Ovary (tissue), 9 donors: ENCODE data around the gene JUNB. TPM values are rescaled to one million over a fixed set of nuclear protein-coding genes. Genes with fewer than 3 reads are reported as not detected.

Experiments
- DNase-seq, 5 donors: peaks; one replicate each; pipeline ENCODE4 v3.0.0-alpha.2; 2019 to 2020
- H3K27ac ChIP-seq, 2 donors: fragments of 200-600 bp; one replicate each; pipeline versions ENCODE4 v1.5.1 to v1.8.0; 2019 to 2022
- H3K27me3 ChIP-seq: fragments of 200-600 bp; one replicate; pipeline ENCODE4 v1.8.0; 2022
- H3K36me3 ChIP-seq: fragments of 200-600 bp; sonication (generic); one replicate; pipeline ENCODE4 v1.5.1; 2019
- H3K4me1 ChIP-seq: one replicate; pipeline ENCODE4 v1.8.1; 2013; ENCODE audit warnings: mild to moderate bottlenecking, moderate library complexity; ENCODE audit not compliant: insufficient read depth
- H3K4me3 ChIP-seq: fragments of 200-600 bp; sonication (generic); one replicate; pipeline ENCODE4 v1.5.1; 2017
- H3K9me3 ChIP-seq, 2 donors: fragments of 200-600 bp in 1 of 2; sonication (generic) in 1 of 2; one replicate each; pipeline versions ENCODE4 v1.5.1 to v1.8.1; 2013 to 2019; ENCODE audit warnings: mild to moderate bottlenecking in 1 of 2, moderate library complexity in 1 of 2
- EP300 ChIP-seq: sonication (generic); formaldehyde crosslinking; IDR thresholded peaks from one replicate; pipeline ENCODE4 v1.6.1; 2017; ENCODE audit warnings: antibody characterized with exemption
- POLR2A ChIP-seq: fragments of 450-650 bp; IDR thresholded peaks from one replicate; pipeline ENCODE4 v1.6.1; 2017; ENCODE audit warnings: antibody characterized with exemption, mild to moderate bottlenecking, moderate library complexity
- WGBS, 3 donors: extraction: QIAGEN DNeasy Blood & Tissue Kit in 1 of 3; methylation state at CpG; one replicate each; pipeline versions ENCODE4 v1.1.5 to v1.1.7; 2013 to 2017; 5-methylcytosine and 5-hydroxymethylcytosine counted together
- intact Hi-C, 4 donors: fragments of 100-400 bp; cut with DNase I; formaldehyde crosslinking; loops; one replicate each; pipeline versions ENCODE4 v1.11.0 to v1.15.1; 2022 to 2023
- polyA plus RNA-seq, 2 donors: library from polyadenylated mRNA; stranded (reverse); fragments of 200-250 nt in 1 of 2; fragments of 350-450 nt in 1 of 2; fragmentation: Illumina TruSeq in 1 of 2; extraction: RNeasy Lipid Tissue Mini Kit (QIAGEN cat#74804) in 1 of 2; gene quantifications; one replicate each; pipeline ENCODE4 v1.2.3, GENCODE V29; 2013 to 2014
- total RNA-seq, 7 donors: library from RNA; depleted of rRNA in 2 of 7; stranded (reverse); fragments of >200 nt in 2 of 7; fragmentation: NEBNext Ultra II Directional in 3 of 7; extraction: Animal tissue kit (Norgen Biotek cat#: 25700) in 3 of 7; gene quantifications; one replicate each; pipeline versions ENCODE4 v1.1.0 to v1.2.4, GENCODE V29; 2016 to 2023
- TF ChIP-seq, protein P1 (sequence below), 3 donors: fragments of 450-650 bp in 2 of 3; fragments of 200-600 bp in 1 of 3; IDR thresholded peaks; one replicate each; pipeline versions ENCODE4 v1.5.1 to v1.8.0; 2016 to 2022; ENCODE audit warnings: antibody characterized with exemption in 3 of 3, mild to moderate bottlenecking in 1 of 3
- donor health status: DM: no; HTN: no; CAD: no; lungs with moderate emphysema.
- donor health status: DM: no; HTN: no; CAD: no.
- donor health status: Bipolar disorder and iron deficiency.
- donor health status: DM: yes; HTN: yes; CAD: no.
- donor health status: DM: no; HTN: no; CAD: no.
- donor health status: DM: yes; HTN: yes; CAD: no.

JUNB gene
- total and polyA plus RNA-seq, 9 donors = 6.8 to 3,039 (median 413) TPM

DNA sequence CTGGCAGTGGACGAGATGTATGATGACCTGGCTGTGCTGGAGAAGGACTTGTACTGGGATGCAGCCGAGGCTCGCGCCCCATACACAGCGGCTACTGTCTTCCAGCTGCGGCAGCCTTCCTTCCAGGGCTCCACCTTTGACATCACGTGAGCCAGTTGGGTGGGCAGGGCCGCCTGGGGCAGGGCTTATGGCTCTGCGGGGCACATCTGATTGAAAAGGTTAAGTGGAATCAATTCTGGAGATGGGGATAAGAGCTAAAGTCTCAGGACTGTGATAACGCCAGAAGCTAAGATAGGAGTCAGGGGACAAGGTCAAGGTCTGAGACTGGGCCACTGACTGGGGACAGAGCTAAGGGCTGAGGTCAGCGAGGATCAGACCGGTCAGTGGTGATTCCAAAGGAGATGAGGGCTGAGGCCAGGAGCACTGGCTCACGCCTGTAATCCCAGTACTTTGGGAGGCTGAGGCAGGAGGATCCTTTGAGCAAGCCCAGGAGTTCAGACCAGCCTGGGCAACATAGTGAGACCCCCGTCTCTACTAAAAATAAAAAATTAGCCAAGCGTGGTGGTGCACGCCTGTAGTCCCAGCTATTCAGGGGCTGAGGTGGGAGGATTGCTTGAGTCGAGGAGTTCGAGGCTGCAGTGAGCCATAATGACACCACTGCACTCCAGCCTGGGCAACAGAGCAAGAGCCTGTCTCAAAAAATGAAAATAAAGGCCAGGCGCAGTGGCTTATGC, 35.0 kb upstream of the JUNB start:
- 83 to 85% (median 84%) methylated on average over 19 of the region's 19 CpGs for WGBS, 3 donors
- Histone ChIP-seq H3K4me1 (peaks cover 3% of the 10 kb centered on the region), H3K27me3 (no peaks in the 10 kb centered on the region), H3K36me3 (no peaks in the 10 kb centered on the region), H3K4me3 (no peak overlapping the region), H3K9me3 (no peaks in the 10 kb centered on the region), H3K27ac (no peak overlapping the region)
- TF ChIP-seq, protein P1, sequence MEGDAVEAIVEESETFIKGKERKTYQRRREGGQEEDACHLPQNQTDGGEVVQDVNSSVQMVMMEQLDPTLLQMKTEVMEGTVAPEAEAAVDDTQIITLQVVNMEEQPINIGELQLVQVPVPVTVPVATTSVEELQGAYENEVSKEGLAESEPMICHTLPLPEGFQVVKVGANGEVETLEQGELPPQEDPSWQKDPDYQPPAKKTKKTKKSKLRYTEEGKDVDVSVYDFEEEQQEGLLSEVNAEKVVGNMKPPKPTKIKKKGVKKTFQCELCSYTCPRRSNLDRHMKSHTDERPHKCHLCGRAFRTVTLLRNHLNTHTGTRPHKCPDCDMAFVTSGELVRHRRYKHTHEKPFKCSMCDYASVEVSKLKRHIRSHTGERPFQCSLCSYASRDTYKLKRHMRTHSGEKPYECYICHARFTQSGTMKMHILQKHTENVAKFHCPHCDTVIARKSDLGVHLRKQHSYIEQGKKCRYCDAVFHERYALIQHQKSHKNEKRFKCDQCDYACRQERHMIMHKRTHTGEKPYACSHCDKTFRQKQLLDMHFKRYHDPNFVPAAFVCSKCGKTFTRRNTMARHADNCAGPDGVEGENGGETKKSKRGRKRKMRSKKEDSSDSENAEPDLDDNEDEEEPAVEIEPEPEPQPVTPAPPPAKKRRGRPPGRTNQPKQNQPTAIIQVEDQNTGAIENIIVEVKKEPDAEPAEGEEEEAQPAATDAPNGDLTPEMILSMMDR (IDR thresholded peaks at IDR 0.05) = no peak
- no peak for TF ChIP-seq POLR2A
- no peak for TF ChIP-seq EP300
- DNase-seq = no peak
- intact Hi-C loops = no loop called here

- intact Hi-C loops = no loop called here
- TF ChIP-seq, protein P1 (IDR thresholded peaks at IDR 0.05) = peak; percentile 36 to 78 (median 73)
- TF ChIP-seq POLR2A = no peak
- Histone ChIP-seq H3K27me3 (no peaks in the 10 kb centered on the region), H3K27ac (peak overlapping the region in 1 of 2 donors; percentile 57), H3K4me1 (peaks cover 3% of the 10 kb centered on the region), H3K36me3 (no peaks in the 10 kb centered on the region), H3K4me3 (no peak overlapping the region), H3K9me3 (no peaks in the 10 kb centered on the region)
- 2 to 7% (median 3%) methylated on average over 40 to 60 of the region's 60 CpGs for WGBS, 3 donors
- peak; percentile 51 to 84 (median 66) for DNase-seq
These were observed 33.6 kb upstream of the JUNB start for GRCh38 chr19:12757544-12758274.

DNA sequence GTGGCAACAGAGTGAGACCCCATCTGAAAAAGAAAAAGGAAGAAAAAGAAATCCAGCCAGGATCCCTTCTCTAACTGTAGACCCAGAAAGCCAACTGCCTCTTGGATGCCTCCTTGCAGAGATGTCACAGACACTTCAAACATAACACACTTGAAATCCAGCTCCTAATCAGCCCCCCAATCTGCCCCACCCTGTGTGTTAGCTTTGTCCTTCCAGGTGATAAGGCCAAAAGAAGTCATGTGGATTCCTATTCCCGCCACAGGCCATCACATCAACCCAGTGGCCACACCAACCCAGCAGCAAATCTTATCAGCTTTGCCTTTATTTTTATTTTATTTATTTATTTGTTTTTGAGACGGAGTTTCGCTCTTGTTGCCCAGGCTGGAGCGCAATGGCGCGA, 31.6 kb upstream of the JUNB start:
- no peak for DNase-seq
- 85 to 94% (median 89%) methylated on average over 6 of the region's 6 CpGs for WGBS, 3 donors
- Histone ChIP-seq H3K4me3 (no peak overlapping the region), H3K4me1 (peaks cover 3% of the 10 kb centered on the region), H3K27me3 (no peaks in the 10 kb centered on the region), H3K27ac (no peak overlapping the region), H3K36me3 (no peaks in the 10 kb centered on the region), H3K9me3 (no peaks in the 10 kb centered on the region)
- TF ChIP-seq EP300 (no peak), POLR2A (no peak)
- TF ChIP-seq, protein P1 (IDR thresholded peaks at IDR 0.05) = no peak
- intact Hi-C loops = loop anchor here in 1 of 4 donors (5.0 kb wide), 2 partner anchors 38 to 88 kb away; no protein-coding TSS in a partner anchor

GRCh38 chr19:12763100-12763499, 28.2 kb upstream of the JUNB start:
- 89 to 91% (median 89%) methylated on average over 11 of the region's 11 CpGs for WGBS, 3 donors
- Histone ChIP-seq H3K27ac (no peak overlapping the region), H3K4me1 (no peaks in the 10 kb centered on the region), H3K27me3 (no peaks in the 10 kb centered on the region), H3K36me3 (no peaks in the 10 kb centered on the region), H3K9me3 (no peaks in the 10 kb centered on the region), H3K4me3 (no peak overlapping the region)
- DNase-seq = no peak
- TF ChIP-seq EP300 (no peak), POLR2A (no peak)
- TF ChIP-seq, protein P1 (IDR thresholded peaks at IDR 0.05) = no peak
- intact Hi-C loops = loop anchor here in 1 of 4 donors (5.0 kb wide), 2 partner anchors 34 to 84 kb away; no protein-coding TSS in a partner anchor
